Measurements from ENCODE around the gene LRRC3. TPM values are rescaled to one million over a fixed set of nuclear protein-coding genes. Genes with fewer than 3 reads are reported as not detected.

LRRC3 gene
- total RNA-seq, 1 donor from 2014 or later: 10.4 TPM

GRCh38 chr21:44423941-44424607 lies 31.2 kb upstream of the LRRC3 start:
- DNase-seq (ENCODE audit: extremely low read depth, low read depth, low spot score): no peak

- no peak for DNase-seq (ENCODE audit: extremely low read depth, low read depth, low spot score)
These were observed 30.6 kb upstream of the LRRC3 start for GRCh38 chr21:44424608-44425306.

- DNase-seq (ENCODE audit: extremely low read depth, low read depth, low spot score): no peak
These were observed 29.9 kb upstream of the LRRC3 start for GRCh38 chr21:44425307-44425894.

GRCh38 chr21:44425895-44426662 lies 29.2 kb upstream of the LRRC3 start:
- DNase-seq (ENCODE audit: extremely low read depth, low read depth, low spot score): no peak

- no peak for DNase-seq (ENCODE audit: extremely low read depth, low read depth, low spot score)
These were observed 28.6 kb upstream of the LRRC3 start for GRCh38 chr21:44426663-44427191.

GRCh38 chr21:44427241-44428120 lies 27.8 kb upstream of the LRRC3 start:
- DNase-seq (ENCODE audit: extremely low read depth, low read depth, low spot score): no peak

GRCh38 chr21:44428281-44428960 lies 26.9 kb upstream of the LRRC3 start:
- DNase-seq (ENCODE audit: extremely low read depth, low read depth, low spot score): no peak

GRCh38 chr21:44429894-44430293 lies 25.4 kb upstream of the LRRC3 start:
- no peak for DNase-seq (ENCODE audit: extremely low read depth, low read depth, low spot score)

- DNase-seq (ENCODE audit: extremely low read depth, low read depth, low spot score): no peak
These were observed 24.0 kb upstream of the LRRC3 start for GRCh38 chr21:44431300-44431699.

GRCh38 chr21:44432841-44433790 lies 22.2 kb upstream of the LRRC3 start:
- DNase-seq (ENCODE audit: extremely low read depth, low read depth, low spot score): no peak

GRCh38 chr21:44433791-44434567 lies 21.3 kb upstream of the LRRC3 start:
- DNase-seq (ENCODE audit: extremely low read depth, low read depth, low spot score): no peak

- DNase-seq (ENCODE audit: extremely low read depth, low read depth, low spot score): no peak
These were observed 20.8 kb upstream of the LRRC3 start for GRCh38 chr21:44434568-44434925.

GRCh38 chr21:44434936-44435635 lies 20.2 kb upstream of the LRRC3 start:
- DNase-seq (ENCODE audit: extremely low read depth, low read depth, low spot score): no peak

- DNase-seq (ENCODE audit: extremely low read depth, low read depth, low spot score): no peak
These were observed 19.1 kb upstream of the LRRC3 start for GRCh38 chr21:44436111-44436611.

- no peak for DNase-seq (ENCODE audit: extremely low read depth, low read depth, low spot score)
These were observed 18.4 kb upstream of the LRRC3 start for GRCh38 chr21:44436958-44437357.

GRCh38 chr21:44437371-44437695 lies 18.0 kb upstream of the LRRC3 start:
- no peak for DNase-seq (ENCODE audit: extremely low read depth, low read depth, low spot score)

Data from glomerular endothelial cell (primary cell).